Naive thymus-derived CD4-positive, alpha-beta T cell (primary cell): ENCODE measurements around the gene BPIFA1. TPM values are rescaled to one million over a fixed set of nuclear protein-coding genes. Genes with fewer than 3 reads are reported as not detected.
A peak's percentile ranks its signal among the peaks of the same experiment; 100 is the strongest.

Experiments
- ATAC-seq: fragments of 150-1000 bp; cut with Tn5 transposase; 2 replicates; pipeline ENCODE4 v1.10.0; 2021; ENCODE audit warnings: mild to moderate bottlenecking, moderate library complexity
- CTCF ChIA-PET: fragments of 350-600 bp; sonication (Branson Sonifier 250); formaldehyde crosslinking; loops from one replicate; lab custom pipeline; 2021; ENCODE audit warnings: antibody characterized with exemption; lab: Charles Lee
- POLR2A ChIA-PET: fragments of 350-600 bp; sonication (Branson Sonifier 250); formaldehyde crosslinking; loops from one replicate; lab custom pipeline; 2021; ENCODE audit warnings: antibody characterized with exemption, inconsistent platforms; lab: Charles Lee
- DNase-seq, 9 donors: peaks; one replicate each; pipeline versions ENCODE4 v3.0.0 to v3.0.0-alpha.2; 2020 to 2022; ENCODE audit warnings: mixed read lengths in 1 of 9
- H3K27ac ChIP-seq: one replicate; pipeline ENCODE4 v1.7.0; 2013; ENCODE audit warnings: mild to moderate bottlenecking, low read depth, low read length, moderate library complexity
- H3K27me3 ChIP-seq, 2 donors: one replicate each; pipeline ENCODE4 v1.7.0; 2013; ENCODE audit warnings: low read length in 2 of 2, mild to moderate bottlenecking in 2 of 2, moderate library complexity in 2 of 2; ENCODE audit not compliant: control insufficient read depth in 2 of 2, insufficient read depth in 2 of 2
- H3K36me3 ChIP-seq, 3 experiments: 1 replicate in 2 of 3; 2 replicates in 1 of 3; pipeline ENCODE4 v1.7.0; 2013; ENCODE audit warnings: low read length in 3 of 3, mild to moderate bottlenecking in 3 of 3, moderate library complexity in 1 of 3; ENCODE audit not compliant: insufficient read depth in 3 of 3, control insufficient read depth in 2 of 3
- H3K4me1 ChIP-seq, 2 donors: one replicate each; pipeline ENCODE4 v1.7.0; 2013; ENCODE audit warnings: low read length in 2 of 2, mild to moderate bottlenecking in 2 of 2, moderate library complexity in 1 of 2; ENCODE audit not compliant: control insufficient read depth in 2 of 2, insufficient read depth in 2 of 2
- H3K4me3 ChIP-seq: 2 replicates; pipeline ENCODE4 v1.7.0; 2013; ENCODE audit warnings: mild to moderate bottlenecking, low read length
- H3K9me3 ChIP-seq, 3 experiments: 1 replicate in 2 of 3; 2 replicates in 1 of 3; pipeline ENCODE4 v1.7.0; 2013; ENCODE audit warnings: low read length in 3 of 3; ENCODE audit not compliant: control insufficient read depth in 2 of 3
- H3K27ac Mint-ChIP-seq, 9 donors: one replicate each; pipeline ENCODE4 v1.8.0; 2020 to 2022; ENCODE audit warnings: mixed read lengths in 9 of 9, mild to moderate bottlenecking in 8 of 9, moderate library complexity in 5 of 9, inconsistent platforms in 2 of 9
- H3K27me3 Mint-ChIP-seq, 5 donors: one replicate each; pipeline ENCODE4 v1.8.0; 2021 to 2022; ENCODE audit warnings: mixed read lengths in 5 of 5, mild to moderate bottlenecking in 1 of 5
- H3K36me3 Mint-ChIP-seq, 5 donors: one replicate each; pipeline ENCODE4 v1.8.0; 2020 to 2022; ENCODE audit warnings: mixed read lengths in 5 of 5, mild to moderate bottlenecking in 3 of 5, inconsistent platforms in 1 of 5
- H3K4me1 Mint-ChIP-seq, 7 donors: one replicate each; pipeline ENCODE4 v1.8.0; 2020 to 2022; ENCODE audit warnings: mixed read lengths in 7 of 7, mild to moderate bottlenecking in 3 of 7, inconsistent platforms in 1 of 7
- H3K4me3 Mint-ChIP-seq, 10 donors: one replicate each; pipeline ENCODE4 v1.8.0; 2020 to 2022; ENCODE audit warnings: mild to moderate bottlenecking in 10 of 10, mixed read lengths in 10 of 10, moderate library complexity in 6 of 10, inconsistent platforms in 2 of 10
- H3K9me3 Mint-ChIP-seq, 11 donors: one replicate each; pipeline ENCODE4 v1.8.0; 2020 to 2022; ENCODE audit warnings: mixed read lengths in 11 of 11, mild to moderate bottlenecking in 4 of 11, inconsistent platforms in 1 of 11, moderate library complexity in 1 of 11
- intact Hi-C, 2 donors: fragments of 100-400 bp; cut with micrococcal nuclease; formaldehyde crosslinking; loops; one replicate each; pipeline ENCODE4 v1.15.1; 2023
- polyA plus RNA-seq, 2 donors: library from polyadenylated mRNA; unstranded; fragments of 300-500 nt; fragmentation: Illumina TruSeq; gene quantifications; one replicate each; pipeline ENCODE4 v1.2.3, GENCODE V29; 2021
- total RNA-seq, 6 experiments: library from RNA in 5 of 6; stranded (reverse) in 5 of 6; gene quantifications; 1 replicate in 5 of 6; 2 replicates in 1 of 6; pipeline ENCODE4 v1.2.3 and lab custom pipeline; 2021 to 2026

Gene BPIFA1
- total and polyA plus RNA-seq, 7 experiments from 2014 or later = not detected

DNA sequence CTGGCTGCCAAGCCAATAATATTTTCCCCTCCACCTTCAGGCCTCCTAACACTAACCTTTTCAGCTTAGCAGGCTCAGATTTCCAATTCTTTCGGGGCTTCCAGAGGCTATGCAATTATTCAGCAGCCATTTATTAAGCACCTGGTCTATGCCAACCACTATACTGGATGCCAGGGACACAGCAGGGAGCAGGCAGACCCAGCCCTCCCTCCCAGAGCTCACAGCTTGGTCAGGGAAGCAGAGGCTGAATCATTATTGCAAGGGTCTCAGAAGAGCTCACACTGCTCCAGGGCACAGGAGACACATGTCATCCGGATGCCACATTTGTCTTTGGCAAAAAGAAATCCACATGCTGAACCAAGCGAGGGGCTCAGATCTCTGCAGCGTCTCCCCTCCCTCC, 48.5 kb downstream of the BPIFA1 start:
- ChIA-PET CTCF (interaction anchor here (0.7 kb wide), 1 partner anchor 60 kb away, joined by 3 read pairs; no protein-coding TSS in a partner anchor), POLR2A (no interaction called here)
- Mint-ChIP-seq H3K4me3 (no peak overlapping the region), H3K36me3 (no peaks in the 10 kb centered on the region), H3K4me1 (no peaks in the 10 kb centered on the region), H3K27me3 (peaks cover 3 to 22% (median 7%) of the 10 kb centered on the region in 5 donors), H3K27ac (no peak overlapping the region), H3K9me3 (peaks cover 0 to 2% (median 0%) of the 10 kb centered on the region in 11 donors)
- no peaks in the 10 kb centered on the region for H3K36me3 ChIP-seq
- no peak overlapping the region for H3K4me3 ChIP-seq
- H3K4me1 ChIP-seq = no peaks in the 10 kb centered on the region
- no peak for DNase-seq
- no peak overlapping the region for H3K27ac ChIP-seq
- intact Hi-C loops = no loop called here
- no peaks in the 10 kb centered on the region for H3K9me3 ChIP-seq
- no peak for ATAC-seq
- H3K27me3 ChIP-seq = no peaks in the 10 kb centered on the region

DNA sequence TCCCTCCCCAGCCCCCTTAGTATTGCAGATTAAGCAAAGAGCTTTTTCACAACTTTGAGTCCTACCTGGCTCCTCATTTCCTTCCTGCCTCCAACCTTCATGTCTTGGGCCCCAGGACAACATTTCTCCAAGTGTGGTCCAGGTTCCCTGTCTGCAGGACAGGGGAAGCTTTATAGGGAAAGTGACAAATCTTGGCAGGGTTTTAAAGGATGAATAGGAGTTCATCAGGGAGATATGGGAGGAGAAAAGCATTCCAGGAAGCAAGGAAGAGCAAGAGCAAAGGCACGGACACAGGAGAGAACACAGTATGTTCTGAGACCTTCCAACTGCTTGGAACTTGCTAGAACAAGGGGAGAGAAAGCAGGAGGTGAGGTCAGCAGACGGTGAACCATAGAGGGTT, 49.1 kb downstream of the BPIFA1 start:
- Histone ChIP-seq H3K4me3 (no peak overlapping the region), H3K27me3 (no peaks in the 10 kb centered on the region), H3K9me3 (no peaks in the 10 kb centered on the region), H3K27ac (no peak overlapping the region), H3K36me3 (no peaks in the 10 kb centered on the region), H3K4me1 (no peaks in the 10 kb centered on the region)
- no peak for ATAC-seq
- Mint-ChIP-seq H3K27me3 (peaks cover 3 to 16% (median 7%) of the 10 kb centered on the region in 5 donors), H3K4me1 (no peaks in the 10 kb centered on the region), H3K9me3 (no peaks in the 10 kb centered on the region), H3K27ac (no peak overlapping the region), H3K36me3 (no peaks in the 10 kb centered on the region), H3K4me3 (no peak overlapping the region)
- ChIA-PET CTCF (no interaction called here), POLR2A (no interaction called here)
- intact Hi-C loops = no loop called here
- no peak for DNase-seq

DNA sequence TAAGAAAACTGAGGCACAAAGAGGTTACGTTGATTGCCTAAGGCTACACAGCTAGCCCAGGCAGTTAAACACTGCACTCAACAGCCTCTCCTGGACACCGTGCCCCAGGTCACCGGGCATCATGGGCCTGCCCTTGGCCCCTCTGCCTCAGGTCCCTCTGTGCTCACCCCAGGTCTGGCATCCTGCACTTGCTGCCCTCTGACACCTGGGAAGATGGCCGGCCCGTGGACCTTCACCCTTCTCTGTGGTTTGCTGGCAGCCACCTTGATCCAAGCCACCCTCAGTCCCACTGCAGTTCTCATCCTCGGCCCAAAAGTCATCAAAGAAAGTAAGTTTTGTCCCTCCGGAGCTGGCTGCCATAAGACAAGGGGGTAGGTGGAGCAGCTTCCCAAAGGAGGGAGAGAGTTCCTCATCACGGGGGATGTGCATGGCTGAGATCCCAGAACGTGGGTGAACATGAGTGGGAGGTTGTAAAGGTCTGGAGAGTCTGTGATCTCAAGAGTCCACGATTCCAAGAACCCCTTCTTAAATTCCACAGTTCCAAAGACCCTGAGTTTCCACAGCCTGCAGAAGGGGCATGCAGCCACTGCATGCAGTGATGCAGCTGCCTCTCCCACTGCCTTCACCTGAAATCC, 50.2 kb downstream of the BPIFA1 start:
- Histone ChIP-seq H3K27me3 (no peaks in the 10 kb centered on the region), H3K36me3 (no peaks in the 10 kb centered on the region), H3K27ac (no peak overlapping the region), H3K4me1 (no peaks in the 10 kb centered on the region), H3K9me3 (no peaks in the 10 kb centered on the region), H3K4me3 (no peak overlapping the region)
- no peak for ATAC-seq
- no peaks in the 10 kb centered on the region for H3K9me3 Mint-ChIP-seq
- no peaks in the 10 kb centered on the region for H3K4me1 Mint-ChIP-seq
- no peak for DNase-seq
- CTCF ChIA-PET = no interaction called here
- H3K36me3 Mint-ChIP-seq = no peaks in the 10 kb centered on the region
- POLR2A ChIA-PET = no interaction called here
- no peak overlapping the region for H3K4me3 Mint-ChIP-seq
- H3K27ac Mint-ChIP-seq = no peak overlapping the region
- H3K27me3 Mint-ChIP-seq = peaks cover 3 to 16% (median 7%) of the 10 kb centered on the region in 5 donors
- intact Hi-C loops = no loop called here

DNA sequence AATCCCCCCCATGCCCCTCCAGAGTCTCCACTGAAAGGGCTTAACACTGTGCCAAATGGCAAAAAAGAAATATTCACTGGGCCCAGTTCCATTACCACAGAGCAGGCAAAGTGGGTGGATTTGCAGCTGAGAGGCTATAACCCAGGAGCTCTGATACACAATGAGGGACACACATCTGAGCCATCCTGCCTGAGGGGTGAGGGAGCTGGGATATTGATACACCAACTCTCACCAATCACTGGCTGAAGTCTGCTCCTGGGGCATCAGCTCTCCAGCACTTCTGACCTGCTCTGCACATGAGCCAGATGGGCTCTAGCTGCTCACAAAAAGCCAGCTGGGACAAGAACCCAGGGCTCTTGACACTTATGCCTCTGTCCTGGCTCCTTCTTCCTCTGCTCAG, 52.1 kb downstream of the BPIFA1 start:
- H3K27me3 Mint-ChIP-seq = peaks cover 3 to 22% (median 10%) of the 10 kb centered on the region in 5 donors
- H3K36me3 ChIP-seq = no peaks in the 10 kb centered on the region
- CTCF ChIA-PET = interaction anchor here (1.2 to 1.3 kb wide), 2 partner anchors 12 to 386 kb away, joined by 3 read pairs; no protein-coding TSS in a partner anchor

DNA sequence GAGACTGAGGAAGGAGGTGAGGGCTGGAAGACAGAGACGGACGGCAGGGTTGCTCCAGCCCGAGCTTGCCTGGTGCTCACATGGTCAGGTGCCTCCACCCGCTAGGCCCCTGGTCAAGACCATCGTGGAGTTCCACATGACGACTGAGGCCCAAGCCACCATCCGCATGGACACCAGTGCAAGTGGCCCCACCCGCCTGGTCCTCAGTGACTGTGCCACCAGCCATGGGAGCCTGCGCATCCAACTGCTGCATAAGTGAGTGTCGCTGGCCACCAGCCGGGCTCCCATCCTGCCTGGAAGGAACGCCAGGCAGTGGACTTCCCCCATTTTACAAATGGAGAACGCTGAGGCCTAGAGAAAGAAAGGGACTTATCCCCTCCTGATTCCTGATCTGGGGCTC, 55.1 kb downstream of the BPIFA1 start:
- Histone ChIP-seq H3K9me3 (no peaks in the 10 kb centered on the region), H3K36me3 (no peaks in the 10 kb centered on the region), H3K4me1 (no peaks in the 10 kb centered on the region), H3K27me3 (no peaks in the 10 kb centered on the region), H3K4me3 (no peak overlapping the region), H3K27ac (no peak overlapping the region)
- Mint-ChIP-seq H3K9me3 (no peaks in the 10 kb centered on the region), H3K36me3 (no peaks in the 10 kb centered on the region), H3K4me1 (peaks cover 0 to 3% (median 0%) of the 10 kb centered on the region in 7 donors), H3K4me3 (no peak overlapping the region), H3K27ac (no peak overlapping the region), H3K27me3 (peaks cover 3 to 14% (median 5%) of the 10 kb centered on the region in 5 donors)
- ChIA-PET POLR2A (no interaction called here), CTCF (interaction anchor here (1.9 kb wide), 1 partner anchor 12 kb away, joined by 4 read pairs; no protein-coding TSS in a partner anchor)
- ATAC-seq = no peak
- no peak for DNase-seq
- intact Hi-C loops = loop anchor here (1.0 to 10.0 kb wide), 3 partner anchors 186 to 501 kb away; no protein-coding TSS in a partner anchor

More for the DNA sequence above, 52.1 kb downstream of the BPIFA1 start:
- H3K27ac ChIP-seq = no peak overlapping the region
- peak overlapping the region in 1 of 9 donors; percentile 59 for H3K27ac Mint-ChIP-seq
- H3K36me3 Mint-ChIP-seq = no peaks in the 10 kb centered on the region
- H3K9me3 ChIP-seq = no peaks in the 10 kb centered on the region
- ATAC-seq (no peak), DNase-seq (no peak)
- no peaks in the 10 kb centered on the region for H3K4me1 ChIP-seq
- POLR2A ChIA-PET = no interaction called here
- H3K4me1 Mint-ChIP-seq = peaks cover 0 to 3% (median 0%) of the 10 kb centered on the region in 7 donors
- H3K4me3 ChIP-seq = no peak overlapping the region
- H3K27me3 ChIP-seq = no peaks in the 10 kb centered on the region
- no peak overlapping the region for H3K4me3 Mint-ChIP-seq
- no peaks in the 10 kb centered on the region for H3K9me3 Mint-ChIP-seq
- intact Hi-C loops = no loop called here

DNA sequence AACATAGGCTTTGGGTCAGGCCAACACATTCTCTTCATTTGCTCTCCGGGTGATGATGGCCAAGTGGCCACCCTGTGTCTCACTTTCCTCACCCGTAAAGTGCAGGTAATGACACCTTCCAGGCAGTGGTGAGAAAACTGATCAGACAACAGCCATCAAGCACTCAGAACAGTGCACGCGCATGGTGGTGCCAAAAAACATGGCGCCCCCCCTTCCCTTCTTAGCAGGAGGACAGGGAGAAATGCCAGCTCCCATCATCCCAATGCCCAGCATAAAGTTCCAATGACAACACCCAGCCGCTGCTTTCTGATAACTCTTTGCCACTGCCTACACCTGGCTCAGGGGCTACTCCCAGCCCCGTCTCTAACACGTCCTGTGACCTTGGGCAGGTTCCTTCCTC, 55.6 kb downstream of the BPIFA1 start:
- no peak overlapping the region for H3K27ac ChIP-seq
- no peak overlapping the region for H3K4me3 Mint-ChIP-seq
- CTCF ChIA-PET = interaction anchor here (0.9 to 1.9 kb wide), 3 partner anchors 11 to 501 kb away, joined by 3 to 5 read pairs (median 4); no protein-coding TSS in a partner anchor
- intact Hi-C loops = loop anchor here (1.0 to 10.0 kb wide), 3 partner anchors 187 to 501 kb away; no protein-coding TSS in a partner anchor
- DNase-seq = no peak
- no peaks in the 10 kb centered on the region for H3K4me1 ChIP-seq
- H3K27me3 ChIP-seq = no peaks in the 10 kb centered on the region
- no peak overlapping the region for H3K27ac Mint-ChIP-seq
- H3K4me3 ChIP-seq = no peak overlapping the region
- no peaks in the 10 kb centered on the region for H3K36me3 Mint-ChIP-seq
- no peaks in the 10 kb centered on the region for H3K9me3 ChIP-seq
- POLR2A ChIA-PET = no interaction called here
- no peak for ATAC-seq
- H3K36me3 ChIP-seq = no peaks in the 10 kb centered on the region
- H3K27me3 Mint-ChIP-seq = peaks cover 3 to 11% (median 5%) of the 10 kb centered on the region in 5 donors
- no peaks in the 10 kb centered on the region for H3K9me3 Mint-ChIP-seq
- peaks cover 0 to 3% (median 0%) of the 10 kb centered on the region in 7 donors for H3K4me1 Mint-ChIP-seq
